Dermis lymphatic vessel endothelial cell (primary cell): ENCODE data around the gene SETD9. TPM values are rescaled to one million over a fixed set of nuclear protein-coding genes. Genes with fewer than 3 reads are reported as not detected.

Source experiments
- total RNA-seq: library from RNA; depleted of rRNA; stranded (reverse); fragments of >200 nt; gene quantifications from 2 replicates; pipeline ENCODE4 v1.2.1, GENCODE V29; 2014

Gene SETD9, protein sequence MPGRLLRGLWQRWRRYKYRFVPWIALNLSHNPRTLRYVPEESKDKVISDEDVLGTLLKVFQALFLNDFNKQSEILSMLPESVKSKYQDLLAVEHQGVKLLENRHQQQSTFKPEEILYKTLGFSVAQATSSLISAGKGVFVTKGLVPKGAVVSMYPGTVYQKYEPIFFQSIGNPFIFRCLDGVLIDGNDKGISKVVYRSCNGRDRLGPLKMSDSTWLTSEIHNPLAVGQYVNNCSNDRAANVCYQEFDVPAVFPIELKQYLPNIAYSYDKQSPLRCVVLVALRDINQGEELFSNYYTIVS
- total RNA-seq: 12.4 and 21.7 TPM in 2 replicates

GRCh38 chr5:56909294-56910209 lies at the start of gene SETD9:
Gene SETD9 (plus strand): TSS chr5:56909596. CDS start chr5:56909646, 50 bp downstream.

GRCh38 chr5:56951946-56952691 lies 42.7 kb downstream of the SETD9 start, which contains the start of gene MIER3:
Gene MIER3 (minus strand): TSS chr5:56952123. CDS start chr5:56952102, 21 bp downstream.

Other genes starting within 250 kb of the SETD9 start
- gene MAP3K1, start 94.0 kb upstream of the SETD9 start, total RNA-seq: 67.2 and 101 TPM in 2 replicates
- gene MIER3, start 42.5 kb downstream of the SETD9 start, total RNA-seq: 15.3 and 18.7 TPM in 2 replicates